Dermis microvascular lymphatic vessel endothelial cell (primary cell): Measurements from ENCODE around the gene NR0B2. TPM values are rescaled to one million over a fixed set of nuclear protein-coding genes. Genes with fewer than 3 reads are reported as not detected.

Experiments used
- DNase-seq, 2 donors: peaks; one replicate each; pipeline versions ENCODE4 v3.0.0 to v3.0.0-alpha.2; 2010; ENCODE audit warnings: low read depth in 2 of 2
- total RNA-seq: library from RNA; depleted of rRNA; stranded (reverse); fragments of >200 nt; gene quantifications from 2 replicates; pipeline ENCODE4 v1.2.1, GENCODE V29; 2014

The NR0B2 gene
- total RNA-seq, 1 donor from 2014 or later = not detected

GRCh38 chr1:26936823-26937222 lies 23.0 kb upstream of the NR0B2 start:
- DNase-seq = no peak

- no peak for DNase-seq
Measured at GRCh38 chr1:26932531-26932930, 18.8 kb upstream of the NR0B2 start.

GRCh38 chr1:26923711-26924110 lies 9.9 kb upstream of the NR0B2 start:
- DNase-seq = peak in 1 of 2 donors; percentile 73

GRCh38 chr1:26922901-26923300 lies 9.1 kb upstream of the NR0B2 start:
- DNase-seq = no peak

GRCh38 chr1:26922431-26922729 lies 8.6 kb upstream of the NR0B2 start:
- DNase-seq = no peak

- DNase-seq = peak; percentile 95 to 97
Measured at GRCh38 chr1:26921540-26922430, 8.0 kb upstream of the NR0B2 start, which contains the start of gene NUDC. Gene NUDC (plus strand): TSS chr1:26921743. CDS start chr1:26921849, 106 bp downstream.

GRCh38 chr1:26921126-26921539 lies 7.4 kb upstream of the NR0B2 start:
- no peak for DNase-seq

GRCh38 chr1:26915204-26915842 lies 1.5 kb upstream of the NR0B2 start:
- no peak for DNase-seq

- DNase-seq = no peak
Measured at GRCh38 chr1:26913389-26913753, 404 bp downstream of the NR0B2 start.

- DNase-seq = no peak
Measured at GRCh38 chr1:26912147-26912490, 1.7 kb downstream of the NR0B2 start.

GRCh38 chr1:26911399-26912146 lies 2.2 kb downstream of the NR0B2 start:
- DNase-seq = no peak

GRCh38 chr1:26910343-26911160 lies 3.2 kb downstream of the NR0B2 start:
- no peak for DNase-seq

GRCh38 chr1:26909951-26910342 lies 3.8 kb downstream of the NR0B2 start:
- no peak for DNase-seq

GRCh38 chr1:26907071-26907917 lies 6.5 kb downstream of the NR0B2 start:
- DNase-seq = peak in 1 of 2 donors; percentile 71

GRCh38 chr1:26900815-26901511 lies 12.8 kb downstream of the NR0B2 start:
- DNase-seq = no peak

- DNase-seq = peak; percentile 92 to 93
Measured at GRCh38 chr1:26900001-26900814, 13.6 kb downstream of the NR0B2 start, which contains the start of gene GPATCH3. Gene GPATCH3 (minus strand): TSS chr1:26900467. CDS start chr1:26900442, 25 bp downstream.

- DNase-seq = no peak
Measured at GRCh38 chr1:26897351-26897750, 16.4 kb downstream of the NR0B2 start.

- DNase-seq = no peak
Measured at GRCh38 chr1:26894263-26894662, 19.5 kb downstream of the NR0B2 start.

- DNase-seq = no peak
Measured at GRCh38 chr1:26890467-26890796, 23.3 kb downstream of the NR0B2 start.
